HG02642 (cell line): ENCODE data around the gene PANK1.
"Not testable (repeated sequence)": the region's sequence is repeated elsewhere in the genome, so short reads cannot be mapped to it uniquely, and the experiment has no call there.

Experiments used
- ATAC-seq: cut with Tn5 transposase; IDR thresholded peaks from one replicate; pipeline ENCODE4 v1.9.1; 2021; ENCODE audit warnings: mild to moderate bottlenecking; ENCODE audit not compliant: unreplicated experiment, poor library complexity

Gene PANK1

DNA sequence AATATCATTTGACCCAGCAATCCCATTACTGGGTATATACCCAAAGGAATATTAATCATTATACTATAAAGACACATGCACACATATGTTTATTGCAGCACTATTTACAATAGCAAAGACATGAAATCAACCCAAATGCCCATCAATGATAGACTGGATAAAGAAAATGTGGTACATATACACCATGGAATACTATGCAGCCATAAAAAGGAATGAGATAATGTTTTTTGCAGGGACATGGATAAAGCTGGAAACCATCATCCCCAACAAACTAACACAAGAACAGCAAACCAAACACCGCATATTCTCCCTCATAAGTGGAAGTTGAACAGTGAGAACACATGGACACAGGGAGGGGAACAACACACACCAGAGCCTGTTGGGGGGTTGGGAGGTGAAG, 98.4 kb downstream of the PANK1 start:
- not testable (repeated sequence) for ATAC-seq

DNA sequence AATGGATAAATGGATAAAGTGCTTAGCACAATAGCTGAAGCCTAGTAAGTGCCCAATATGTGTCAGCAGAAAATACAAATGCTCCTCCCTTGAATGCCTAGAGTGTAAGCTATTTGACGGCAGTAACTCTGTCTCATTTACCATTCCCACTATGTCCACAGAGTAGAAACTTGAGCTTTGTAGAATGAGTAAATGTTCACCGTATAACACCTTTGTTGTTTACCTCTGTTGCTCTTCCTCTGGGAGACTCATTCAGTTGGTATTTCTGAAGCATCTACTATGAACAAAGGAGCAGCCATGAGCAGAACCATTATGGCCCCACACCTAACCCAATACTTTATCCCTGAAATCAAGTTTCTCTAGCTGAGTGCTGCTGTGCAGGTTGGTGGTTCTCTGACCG, 101.2 kb downstream of the PANK1 start:
- no peak for ATAC-seq

DNA sequence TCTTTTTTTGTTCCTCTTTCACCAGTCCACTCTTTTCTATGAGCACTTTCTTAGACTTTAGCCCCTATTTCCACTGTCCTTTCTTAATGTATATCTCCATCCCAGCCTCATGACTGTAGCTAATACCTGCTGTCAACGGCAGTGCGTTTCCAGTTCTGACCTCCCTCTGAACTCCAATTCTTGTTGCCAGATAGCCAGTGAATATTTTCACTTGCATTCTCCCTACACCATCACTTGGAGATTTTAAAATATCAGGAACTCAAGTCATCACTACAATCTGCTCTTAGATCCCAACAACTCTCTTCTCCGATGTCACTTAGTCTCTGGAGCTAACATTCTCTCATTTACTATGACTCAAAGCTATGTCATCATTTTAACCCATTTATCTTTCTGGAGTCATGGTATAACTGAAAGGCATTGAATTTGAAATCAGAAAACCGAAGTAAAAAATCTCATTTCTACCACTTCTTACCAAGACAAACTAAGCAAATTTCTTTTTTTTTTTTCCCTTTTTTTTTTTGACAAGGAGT, 104.6 kb downstream of the PANK1 start:
- ATAC-seq = no peak

DNA sequence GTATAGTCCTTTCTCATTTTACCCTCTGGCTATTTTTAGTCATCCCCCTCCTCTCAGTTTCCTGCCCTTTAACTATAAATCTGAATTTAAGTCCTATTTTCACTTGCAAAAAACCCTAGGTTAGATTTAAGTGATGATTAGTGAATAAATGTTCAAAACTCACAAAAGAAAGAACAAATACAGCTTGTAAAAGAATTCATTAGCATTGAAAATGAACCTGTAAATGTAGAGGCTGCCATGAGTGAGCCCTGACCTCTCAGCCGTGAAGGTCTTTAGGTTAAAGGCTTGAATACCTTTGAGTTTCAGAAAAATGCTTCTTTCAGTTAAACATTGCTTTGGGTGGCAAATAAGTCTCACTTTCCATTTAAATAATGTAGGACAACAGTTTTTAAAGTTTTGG, 107.7 kb downstream of the PANK1 start:
- no peak for ATAC-seq

DNA sequence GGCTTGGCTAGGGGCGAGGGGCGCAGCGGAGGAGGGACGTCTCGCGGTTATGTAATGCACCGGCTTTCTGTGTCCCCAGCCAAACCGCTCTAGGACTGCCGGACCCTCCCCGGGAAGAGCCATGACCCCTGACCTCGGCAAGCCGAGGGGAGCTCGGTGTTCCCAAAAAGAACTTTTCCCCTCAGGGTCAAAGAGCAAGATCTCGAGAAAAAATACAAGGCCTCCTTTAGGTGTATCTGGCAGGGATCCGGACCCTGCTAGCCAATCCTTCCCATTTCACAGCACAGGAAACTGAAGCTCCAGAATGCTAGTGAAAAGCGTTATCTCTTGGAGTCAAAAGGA, 109.1 kb downstream of the PANK1 start:
- no peak for ATAC-seq

DNA sequence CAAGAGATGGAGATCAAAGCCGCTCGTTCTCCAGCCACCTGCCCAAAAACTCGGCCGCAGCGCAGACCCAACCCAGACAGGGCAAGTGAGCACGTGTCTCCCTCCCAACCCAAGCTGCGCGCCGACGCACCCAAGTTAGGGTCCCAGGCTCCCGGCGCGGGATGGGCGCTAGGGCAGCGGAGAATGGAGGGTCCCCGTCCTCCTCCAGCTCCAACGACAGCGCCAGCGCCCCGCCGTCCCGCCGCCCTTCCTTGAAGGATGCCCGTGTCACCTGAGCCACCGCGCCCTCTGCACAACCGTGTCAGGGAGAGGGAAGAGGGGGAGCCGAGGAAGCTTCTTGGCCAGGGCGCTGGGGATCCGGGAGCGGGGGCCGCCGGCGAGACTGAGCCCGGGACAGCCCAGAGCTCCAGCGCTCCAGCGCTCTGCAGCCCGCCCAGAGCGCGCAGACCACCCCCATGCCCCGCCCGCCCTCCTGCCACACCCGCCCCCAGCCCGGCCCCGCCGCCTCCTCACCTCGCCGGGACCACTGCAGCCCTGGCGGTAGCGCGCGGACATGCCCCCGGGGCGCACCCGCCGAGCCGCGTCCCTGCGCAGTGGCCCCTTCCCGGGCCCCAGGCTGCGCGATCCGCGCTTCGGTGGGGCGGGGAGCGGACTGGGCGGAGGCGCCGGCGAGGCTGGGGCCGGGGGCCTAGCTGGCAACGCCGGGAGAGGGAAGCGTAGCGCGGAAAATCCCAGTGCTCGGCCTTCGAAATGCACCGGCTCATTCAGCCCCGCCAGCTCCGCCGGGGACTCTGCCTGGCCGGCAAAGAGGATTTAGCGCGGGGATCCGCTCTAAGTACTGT, 109.7 kb downstream of the PANK1 start, which contains the start of gene SLC16A12:
Gene SLC16A12 (minus strand): TSS at position 424 of the 842 bp plus-strand sequence. CDS start 73,016 bp downstream, outside the sequence.
- ATAC-seq = no peak

DNA sequence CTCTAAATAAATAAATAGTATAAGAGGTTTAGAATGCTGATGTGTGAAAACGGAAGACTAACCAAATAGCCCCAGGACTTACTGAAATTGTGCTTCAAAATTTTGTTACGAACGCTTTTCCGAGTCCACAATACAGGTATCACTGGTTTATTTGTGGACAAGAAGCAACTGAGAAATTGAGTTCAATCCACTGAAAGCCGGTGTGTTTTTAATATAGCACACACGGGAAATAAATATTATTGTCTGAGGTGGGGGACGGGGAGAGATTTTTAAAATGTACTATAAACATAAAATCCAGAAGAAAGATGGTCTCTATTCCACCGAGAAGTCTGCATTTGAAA, 110.2 kb downstream of the PANK1 start:
- ATAC-seq = no peak
